Measurements from ENCODE around the gene KIAA0040. TPM values are rescaled to one million over a fixed set of nuclear protein-coding genes. Genes with fewer than 3 reads are reported as not detected.

KIAA0040 gene
- total RNA-seq, 1 donor from 2014 or later, result 0.47 TPM

DNA sequence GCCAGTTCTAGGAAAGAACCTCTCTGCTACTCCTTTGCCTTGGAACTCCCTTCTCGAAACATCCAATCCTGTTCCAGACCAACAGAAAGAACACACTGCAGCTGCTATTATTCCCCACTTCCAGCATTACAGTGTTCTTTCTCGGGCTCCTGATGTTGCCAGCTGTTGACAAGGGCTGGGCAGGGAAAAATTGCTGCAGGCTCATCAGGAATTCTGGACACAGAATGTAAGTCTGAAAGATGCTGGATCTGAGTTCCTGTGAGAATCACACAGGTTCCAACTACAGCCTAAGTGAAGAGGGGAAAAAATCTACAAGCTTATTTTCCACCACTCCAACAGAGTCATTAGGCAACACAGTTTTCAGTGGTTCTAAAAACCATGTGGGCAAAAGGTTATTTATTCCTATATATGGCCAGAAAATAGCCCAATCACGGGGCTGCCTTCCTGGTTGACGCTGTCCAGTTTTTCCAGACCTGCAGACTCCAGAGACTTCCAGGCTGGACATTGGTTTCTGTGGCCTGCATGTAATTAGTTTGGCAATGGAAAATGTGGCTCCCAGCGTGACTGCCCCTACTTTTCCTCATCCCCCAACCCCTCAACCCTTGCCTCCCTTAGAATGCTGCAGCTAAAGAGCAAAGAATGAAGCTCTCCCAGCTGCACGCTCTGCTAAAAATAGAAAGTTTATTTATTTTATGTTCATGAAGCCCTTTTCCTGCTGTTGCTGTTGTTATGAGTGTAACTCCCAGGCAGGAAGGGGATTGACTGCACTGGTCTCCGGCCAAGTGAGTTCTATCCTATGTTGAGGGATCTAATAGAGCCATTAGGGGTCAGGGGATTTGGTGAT lies 8.3 kb upstream of the KIAA0040 start:
- DNase-seq, result no peak

- no peak for DNase-seq
These were observed 5.8 kb upstream of the KIAA0040 start for GRCh38 chr1:175198332-175198731.

DNA sequence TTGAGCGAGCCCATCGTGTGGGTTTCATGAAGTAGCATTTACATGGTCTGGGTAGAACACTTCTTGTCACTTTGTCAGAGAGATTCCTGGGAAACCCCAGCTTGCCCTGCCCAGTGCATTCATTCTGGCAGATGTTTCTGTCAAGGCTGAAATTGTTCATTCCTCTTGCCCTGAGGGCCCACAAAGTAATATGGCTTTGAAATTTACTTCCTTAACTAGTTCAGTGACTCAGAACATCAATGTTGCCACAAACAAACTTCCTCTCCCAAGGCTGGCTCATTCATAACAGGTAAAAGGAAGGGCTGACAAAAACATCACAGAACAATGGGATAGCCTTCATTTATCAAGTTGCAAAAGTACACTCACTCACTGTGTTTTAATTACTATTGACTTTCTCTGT lies 5.0 kb upstream of the KIAA0040 start:
- DNase-seq, result no peak

DNA sequence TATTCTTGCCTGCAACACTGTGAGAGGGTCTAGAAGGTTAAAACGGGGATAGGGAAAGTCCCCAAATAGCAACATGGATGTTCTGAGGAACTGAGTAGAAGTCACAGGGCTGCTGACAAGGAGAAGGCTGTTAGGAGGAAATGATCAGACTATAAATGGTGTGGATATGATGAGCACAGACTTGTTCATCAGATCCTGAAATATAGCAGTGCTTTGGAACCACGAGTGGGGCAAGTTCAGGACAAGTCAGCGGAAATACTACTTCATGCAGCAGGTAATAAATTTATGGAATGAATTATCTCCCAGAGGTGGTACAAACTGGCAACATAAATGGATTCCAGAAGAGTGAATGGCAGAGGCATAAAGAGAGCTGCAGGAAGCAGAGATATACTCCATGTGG lies 3.2 kb upstream of the KIAA0040 start:
- DNase-seq, result no peak

DNA sequence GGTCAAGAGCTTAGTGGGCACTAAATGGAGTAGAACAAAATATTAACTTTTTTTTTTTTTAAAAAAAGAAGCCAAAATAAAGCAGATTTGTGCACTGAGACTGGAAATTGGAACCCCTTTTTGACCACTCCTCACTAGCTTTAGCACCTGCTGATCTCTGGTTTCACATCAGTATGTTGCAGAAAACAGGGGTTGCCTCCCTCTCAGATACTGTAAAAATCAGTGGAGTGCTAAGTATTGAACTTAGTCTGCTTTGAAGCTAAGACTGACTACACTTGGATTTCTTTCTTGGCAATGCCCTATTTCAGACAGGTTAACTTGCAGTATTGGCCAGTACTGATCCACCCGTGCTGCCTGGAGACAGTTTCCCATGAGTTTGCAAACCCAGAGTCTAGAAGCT lies 2.7 kb upstream of the KIAA0040 start:
- no peak for DNase-seq

GRCh38 chr1:175193527-175193910 lies 943 bp upstream of the KIAA0040 start:
- no peak for DNase-seq

DNA sequence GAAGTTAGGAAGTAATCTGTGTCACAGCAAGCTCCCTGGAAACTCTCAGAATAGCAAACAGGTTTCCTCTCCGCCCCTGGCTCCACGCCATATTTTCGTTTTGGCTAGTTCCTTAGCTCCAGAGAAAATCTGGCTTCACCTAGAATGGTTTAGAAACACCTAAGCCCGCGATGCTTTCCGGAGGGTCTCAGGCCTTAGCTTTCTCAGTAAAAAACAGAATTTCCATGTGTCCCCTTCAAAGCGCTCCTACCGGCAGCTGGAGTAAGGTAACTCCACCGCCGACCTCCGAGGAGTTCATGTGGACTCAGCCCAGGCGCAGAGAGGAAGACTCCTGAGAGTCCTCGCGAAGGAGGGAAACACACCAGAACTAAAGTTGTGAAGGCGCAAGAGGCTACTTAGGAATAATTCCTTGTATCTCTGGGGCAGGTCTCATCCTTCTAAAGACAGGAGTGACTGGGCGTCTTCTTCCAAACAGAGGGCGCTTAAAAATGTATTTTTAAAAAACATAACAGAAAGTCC lies 406 bp downstream of the KIAA0040 start:
- DNase-seq, result no peak

- no peak for DNase-seq
These were observed 917 bp downstream of the KIAA0040 start for GRCh38 chr1:175191659-175192058.

DNA sequence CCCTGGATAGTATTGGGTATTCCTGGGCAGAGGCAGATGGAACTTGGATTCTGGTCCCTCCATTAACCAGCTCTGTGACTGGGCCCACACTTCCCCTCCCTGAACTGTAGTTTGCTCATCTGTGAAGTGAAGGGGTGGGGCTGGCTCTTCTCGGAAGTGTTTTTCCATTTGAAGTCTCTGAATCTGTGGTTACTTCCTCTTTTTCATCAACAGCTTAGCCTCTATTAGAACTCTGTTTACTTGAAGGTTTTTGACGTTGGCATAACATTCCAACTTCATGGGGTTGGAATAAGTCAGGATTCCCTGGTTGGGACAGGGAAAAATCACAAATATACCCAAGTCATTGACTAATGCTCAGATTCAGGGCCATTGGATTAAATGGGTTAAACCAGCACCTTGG lies 3.6 kb downstream of the KIAA0040 start:
- no peak for DNase-seq

- DNase-seq, result no peak
These were observed 6.0 kb downstream of the KIAA0040 start for GRCh38 chr1:175186433-175187160.

DNA sequence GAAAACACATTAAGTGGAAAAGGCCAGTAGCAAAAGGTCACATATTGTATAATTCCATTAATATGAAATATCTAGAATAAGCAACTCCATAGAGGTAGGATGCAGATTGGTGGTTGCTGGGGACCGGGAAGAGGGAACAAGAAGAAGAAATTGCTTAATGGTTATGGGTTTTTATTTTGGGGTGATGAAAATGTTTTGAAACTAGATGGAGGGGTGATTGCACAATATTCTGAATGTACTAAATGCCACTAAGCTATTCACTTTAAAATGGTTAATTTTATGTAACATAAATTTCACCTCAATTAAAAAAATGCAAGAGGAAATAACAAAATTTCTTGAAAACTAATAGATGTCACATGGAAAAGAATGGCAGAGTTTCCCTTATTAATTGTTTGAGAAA lies 6.7 kb downstream of the KIAA0040 start:
- no peak for DNase-seq

GRCh38 chr1:175183586-175183985 lies 9.0 kb downstream of the KIAA0040 start:
- DNase-seq, result no peak

GRCh38 chr1:175182201-175182746 lies 10.3 kb downstream of the KIAA0040 start:
- DNase-seq, result no peak

DNA sequence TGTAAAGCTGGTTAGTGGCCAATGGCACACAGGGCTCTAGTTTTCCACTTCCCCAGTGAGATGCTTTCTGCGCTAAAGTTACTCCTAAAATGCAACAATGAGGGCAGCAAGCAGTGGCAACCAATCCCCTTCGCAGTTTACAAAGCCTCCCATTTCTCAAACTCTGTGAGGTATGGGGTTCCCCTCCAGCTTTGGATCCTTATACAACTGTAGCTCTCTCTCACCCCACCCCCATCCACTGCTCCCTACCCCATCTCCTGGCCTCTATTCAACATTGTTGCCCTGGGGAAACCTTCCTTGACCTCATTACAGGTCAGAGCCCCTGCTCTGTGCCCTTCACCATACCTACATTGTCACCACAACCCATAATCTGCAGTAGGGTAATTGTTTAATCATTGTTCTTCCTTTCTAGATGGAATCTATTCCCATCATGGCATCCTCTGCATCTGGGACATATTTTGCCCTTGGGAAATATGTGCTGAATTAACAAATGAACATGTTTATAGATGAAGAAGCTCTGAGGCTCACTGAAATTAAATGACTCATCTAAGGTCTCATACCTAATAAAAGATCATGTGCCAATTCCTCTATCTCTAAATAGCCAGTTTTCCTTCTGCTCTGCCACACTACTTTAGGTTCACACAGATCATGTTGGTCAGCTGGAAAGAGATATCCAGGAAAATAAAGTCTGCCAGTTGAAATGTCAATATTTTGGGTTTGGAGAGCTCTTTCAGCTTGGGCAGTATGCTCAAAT lies 12.6 kb downstream of the KIAA0040 start:
- DNase-seq, result no peak

DNA sequence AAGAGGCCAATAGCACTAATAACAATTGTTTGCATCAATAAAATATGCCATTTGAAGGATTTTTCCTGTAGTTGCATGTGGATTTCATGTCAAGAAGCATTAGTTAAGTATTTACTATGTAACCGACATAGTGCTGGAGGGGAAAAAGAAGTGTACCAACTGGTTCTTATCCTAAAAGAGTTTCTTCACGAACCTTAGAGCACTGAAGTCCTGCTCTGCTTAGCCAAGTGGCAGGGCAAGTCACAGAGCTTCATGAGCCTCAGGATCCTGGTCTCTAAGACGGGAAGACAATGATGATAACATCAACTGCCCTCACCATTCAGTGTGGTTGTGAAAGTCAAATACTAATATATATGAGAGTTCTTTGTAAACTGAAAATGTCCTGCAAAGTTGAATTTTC lies 14.1 kb downstream of the KIAA0040 start:
- DNase-seq, result no peak

GRCh38 chr1:175178056-175178455 lies 14.5 kb downstream of the KIAA0040 start:
- no peak for DNase-seq

GRCh38 chr1:175176246-175176645 lies 16.3 kb downstream of the KIAA0040 start:
- no peak for DNase-seq

DNA sequence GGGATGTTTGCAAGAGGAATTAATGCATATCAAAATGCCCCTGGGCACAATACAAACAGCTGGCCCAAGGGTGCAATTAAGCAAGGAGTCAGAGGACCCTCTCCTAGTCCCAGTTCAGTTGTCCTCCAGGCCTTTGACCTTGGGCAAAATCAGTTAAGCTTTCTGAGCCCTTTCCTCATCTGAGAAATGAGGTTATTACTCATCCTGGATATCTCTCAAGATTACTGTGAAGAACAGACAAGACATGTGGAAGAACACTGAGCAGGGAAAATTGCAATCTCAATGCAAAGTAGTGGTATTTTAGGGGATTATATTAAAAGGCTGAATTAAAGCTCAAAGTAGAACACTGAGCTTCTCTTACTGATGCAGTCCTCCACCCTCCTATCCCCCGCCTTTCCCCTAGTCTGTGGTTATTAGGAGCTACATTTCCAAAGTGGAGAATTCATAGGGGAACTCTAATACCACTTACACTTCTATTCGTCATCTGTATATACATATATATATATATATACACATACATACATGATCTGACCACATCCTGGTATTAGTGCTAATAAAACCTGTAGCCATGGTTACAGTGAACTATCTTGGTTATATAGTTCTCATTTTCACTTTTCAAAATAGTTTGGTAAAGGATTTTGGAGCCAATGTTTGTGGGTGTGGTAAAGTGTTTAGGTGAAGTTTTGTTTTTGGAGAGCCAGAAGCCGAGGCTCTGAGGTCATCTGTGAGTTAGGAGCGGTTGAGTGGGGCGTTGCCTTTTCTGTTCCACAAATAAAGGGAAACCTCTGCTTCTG lies 18.1 kb downstream of the KIAA0040 start:
- DNase-seq, result no peak

DNA sequence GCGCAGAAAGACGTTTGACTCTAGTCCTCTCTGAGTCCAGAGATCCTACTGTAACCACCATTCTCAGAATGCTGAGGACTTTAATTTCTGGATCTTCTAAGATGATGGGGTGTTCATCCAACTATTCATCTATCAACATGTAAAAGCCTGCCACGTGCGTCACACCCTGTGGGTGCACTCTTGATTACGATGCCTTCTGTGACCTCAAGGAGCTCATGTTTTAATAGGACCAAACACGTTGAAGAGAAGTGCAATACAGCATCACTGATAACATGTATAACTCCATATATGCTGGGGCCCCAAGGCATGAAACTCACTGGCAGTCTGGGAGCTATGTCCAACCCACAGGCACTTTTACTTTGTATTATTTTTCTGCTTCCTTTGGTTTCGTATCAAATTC lies 19.0 kb downstream of the KIAA0040 start:
- no peak for DNase-seq

GRCh38 chr1:175172503-175172902 lies 20.1 kb downstream of the KIAA0040 start:
- DNase-seq, result no peak

DNA sequence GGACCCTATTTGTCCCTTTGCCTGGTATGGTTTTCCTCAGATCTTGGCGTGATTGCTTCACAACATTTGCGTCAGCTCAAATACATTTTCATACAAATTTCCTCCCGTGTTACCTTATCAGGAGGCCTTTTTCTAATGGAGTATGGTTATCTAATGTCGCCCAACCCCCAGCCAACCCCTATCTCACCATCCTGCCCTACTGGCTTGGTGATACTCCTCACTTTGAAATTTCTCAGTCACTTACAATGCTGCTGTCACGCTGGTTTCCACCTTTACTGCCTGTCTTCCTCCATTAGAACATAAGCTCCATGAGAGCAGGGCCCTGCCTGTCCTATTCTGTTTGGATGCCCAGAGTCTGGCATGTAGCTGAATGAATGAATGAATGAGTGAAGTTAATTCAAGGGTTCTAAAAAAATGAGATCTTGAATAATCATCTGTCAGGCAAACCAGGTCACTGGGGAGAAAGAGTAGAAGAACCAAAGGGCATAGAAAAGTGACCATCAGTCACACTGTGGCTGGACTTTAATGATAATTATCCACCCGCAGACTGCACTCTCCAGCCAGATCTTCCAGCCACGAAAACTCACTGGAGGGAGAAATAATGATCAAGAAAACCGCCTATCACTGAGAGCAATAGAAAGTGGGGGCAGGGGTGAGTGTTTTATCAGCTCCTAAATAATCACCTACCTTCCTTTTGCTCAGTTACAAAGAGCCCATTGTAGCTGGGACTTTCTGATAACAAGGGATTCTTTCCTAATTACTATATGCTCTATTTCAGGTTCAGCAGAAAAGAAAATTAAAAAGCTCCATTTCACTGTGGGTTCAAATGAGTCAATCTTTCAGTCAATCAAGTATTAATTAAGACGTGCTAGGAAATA lies 21.3 kb downstream of the KIAA0040 start:
- no peak for DNase-seq

Measured in occipital lobe (tissue), 2 donors.